Activated CD8-positive, alpha-beta memory T cell treated with anti-CD3 and anti-CD28 coated beads for 36 hours (primary cell): ENCODE data around the gene GLI1. TPM values are rescaled to one million over a fixed set of nuclear protein-coding genes. Genes with fewer than 3 reads are reported as not detected.
"Not testable (repeated sequence)": the region's sequence is repeated elsewhere in the genome, so short reads cannot be mapped to it uniquely, and the experiment has no call there.

Experiments
- CTCF ChIA-PET: fragments of 350-600 bp; sonication (Branson Sonifier 250); formaldehyde crosslinking; loops from one replicate; lab custom pipeline; 2021; ENCODE audit warnings: antibody characterized with exemption; lab: Charles Lee
- POLR2A ChIA-PET: fragments of 350-600 bp; sonication (Branson Sonifier 250); formaldehyde crosslinking; loops from one replicate; lab custom pipeline; 2021; ENCODE audit warnings: antibody characterized with exemption; lab: Charles Lee
- total RNA-seq, 2 experiments: library from RNA; stranded (reverse); gene quantifications; one replicate each; pipeline ENCODE4 v1.2.3, GENCODE V29; 2021

Gene GLI1
- total RNA-seq = under 1 TPM; 0.46 to 0.50 TPM

DNA sequence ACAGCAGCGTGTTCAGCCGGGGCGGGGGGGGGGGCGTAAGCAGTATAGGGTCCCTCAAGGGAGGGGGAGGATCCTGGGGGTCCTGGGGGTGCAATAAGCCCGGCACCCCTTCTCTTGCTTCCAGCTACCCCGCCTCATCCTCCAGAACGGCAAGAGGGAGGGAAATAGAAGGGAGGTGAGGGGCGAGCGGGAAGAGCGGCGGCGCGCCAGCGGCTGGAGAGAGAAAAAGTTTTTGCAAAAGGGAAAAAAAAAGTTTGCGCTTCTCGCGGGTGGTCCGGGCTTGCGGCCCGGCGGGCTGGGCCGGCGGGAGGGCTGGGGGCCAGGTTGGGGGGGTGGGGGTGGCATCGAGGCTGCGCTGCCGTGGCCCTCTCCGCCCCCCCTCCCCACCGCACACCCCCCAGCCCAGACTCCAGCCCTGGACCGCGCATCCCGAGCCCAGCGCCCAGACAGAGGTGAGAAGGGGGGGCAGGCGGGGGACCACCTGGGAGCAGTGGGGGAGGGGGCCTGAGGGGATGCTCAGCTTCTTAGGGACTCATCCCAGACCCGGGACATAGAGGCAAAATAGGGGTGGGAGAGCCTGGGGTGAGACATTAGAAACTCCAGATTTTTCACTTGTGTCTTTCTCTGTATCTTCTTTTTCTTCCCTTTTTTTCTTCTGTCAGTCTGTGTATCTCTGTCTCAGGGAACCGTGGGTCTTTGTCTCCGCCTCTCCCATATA is at the start of gene GLI1:
Gene GLI1, plus strand, starts transcription at position 36 of the 718 bp plus-strand sequence. CDS start 3,907 bp downstream, outside the sequence.
- ChIA-PET POLR2A (interaction anchor here (0.5 to 2.3 kb wide), 2 partner anchors 16 to 17 kb away, joined by 3 to 8 read pairs; no protein-coding TSS in a partner anchor), CTCF (interaction anchor here (0.7 to 6.8 kb wide), 14 partner anchors 10 to 230 kb away, joined by 3 to 120 read pairs (median 4); partner anchors contain the start of genes ARHGAP9, INHBC and SHMT2)

DNA sequence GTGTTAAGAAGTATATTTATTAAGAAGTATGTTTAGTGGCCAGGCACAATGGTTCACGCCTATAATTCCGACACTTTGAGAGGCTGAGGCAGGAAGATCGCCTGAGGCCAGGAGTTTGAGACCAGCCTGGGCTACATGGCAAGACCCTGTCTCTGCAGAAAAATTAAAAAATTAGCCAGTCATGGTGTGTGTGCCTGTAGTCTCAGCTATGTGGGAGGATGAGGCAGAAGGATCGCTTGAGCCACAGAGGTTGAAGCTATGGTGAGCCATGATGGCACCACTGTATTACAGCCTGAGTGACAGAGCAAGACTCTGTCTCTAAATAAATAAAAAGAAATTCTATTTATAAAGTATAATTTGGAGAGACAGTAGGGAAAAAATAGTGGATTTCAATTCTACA is 49.1 kb upstream of the GLI1 start:
- ChIA-PET CTCF (interaction anchor here (0.6 to 1.1 kb wide), 4 partner anchors 8 to 168 kb away, joined by 3 read pairs; no protein-coding TSS in a partner anchor), POLR2A (no interaction called here)

DNA sequence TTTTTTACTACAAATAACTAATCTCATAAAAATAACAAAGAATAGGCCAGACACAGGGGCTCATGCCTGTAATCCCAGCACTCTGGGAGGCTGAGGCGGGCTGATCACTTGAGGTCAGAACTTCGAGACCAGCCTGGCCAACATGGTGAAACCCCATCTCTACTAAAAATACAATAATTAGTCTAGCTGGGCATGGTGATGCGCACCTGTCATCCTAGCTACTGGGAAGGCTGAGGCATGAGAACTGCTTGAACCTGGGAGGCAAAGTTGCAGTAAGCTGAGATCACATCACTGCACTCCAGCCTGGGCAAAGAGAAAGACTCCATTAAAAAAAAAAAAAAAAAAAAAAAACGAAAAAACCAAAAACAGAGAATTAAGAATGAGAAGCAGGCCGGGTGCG is 45.4 kb upstream of the GLI1 start:
- CTCF ChIA-PET = interaction anchor here (0.7 kb wide), 1 partner anchor 98 kb away, joined by 4 read pairs; no protein-coding TSS in a partner anchor
- POLR2A ChIA-PET = not testable (repeated sequence)

DNA sequence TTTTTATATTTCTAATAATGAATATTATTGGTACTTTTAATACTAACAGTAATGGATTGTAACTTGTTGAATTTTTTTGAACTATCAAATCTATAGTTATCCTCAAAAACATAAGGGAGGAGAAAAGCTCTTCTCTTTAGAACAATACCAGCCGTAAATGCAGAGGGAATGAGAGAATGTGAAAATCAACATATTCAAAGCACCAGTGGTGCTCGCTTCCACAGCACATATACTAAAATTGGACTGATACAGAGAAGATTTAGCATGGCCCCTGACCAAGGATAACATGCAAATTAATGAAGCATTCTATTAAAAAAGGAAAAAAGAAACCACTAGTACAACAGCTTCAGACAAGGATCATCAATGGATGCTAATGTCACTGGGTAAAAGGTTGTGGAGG is 44.5 kb upstream of the GLI1 start:
- CTCF ChIA-PET = no interaction called here
- POLR2A ChIA-PET = no interaction called here

DNA sequence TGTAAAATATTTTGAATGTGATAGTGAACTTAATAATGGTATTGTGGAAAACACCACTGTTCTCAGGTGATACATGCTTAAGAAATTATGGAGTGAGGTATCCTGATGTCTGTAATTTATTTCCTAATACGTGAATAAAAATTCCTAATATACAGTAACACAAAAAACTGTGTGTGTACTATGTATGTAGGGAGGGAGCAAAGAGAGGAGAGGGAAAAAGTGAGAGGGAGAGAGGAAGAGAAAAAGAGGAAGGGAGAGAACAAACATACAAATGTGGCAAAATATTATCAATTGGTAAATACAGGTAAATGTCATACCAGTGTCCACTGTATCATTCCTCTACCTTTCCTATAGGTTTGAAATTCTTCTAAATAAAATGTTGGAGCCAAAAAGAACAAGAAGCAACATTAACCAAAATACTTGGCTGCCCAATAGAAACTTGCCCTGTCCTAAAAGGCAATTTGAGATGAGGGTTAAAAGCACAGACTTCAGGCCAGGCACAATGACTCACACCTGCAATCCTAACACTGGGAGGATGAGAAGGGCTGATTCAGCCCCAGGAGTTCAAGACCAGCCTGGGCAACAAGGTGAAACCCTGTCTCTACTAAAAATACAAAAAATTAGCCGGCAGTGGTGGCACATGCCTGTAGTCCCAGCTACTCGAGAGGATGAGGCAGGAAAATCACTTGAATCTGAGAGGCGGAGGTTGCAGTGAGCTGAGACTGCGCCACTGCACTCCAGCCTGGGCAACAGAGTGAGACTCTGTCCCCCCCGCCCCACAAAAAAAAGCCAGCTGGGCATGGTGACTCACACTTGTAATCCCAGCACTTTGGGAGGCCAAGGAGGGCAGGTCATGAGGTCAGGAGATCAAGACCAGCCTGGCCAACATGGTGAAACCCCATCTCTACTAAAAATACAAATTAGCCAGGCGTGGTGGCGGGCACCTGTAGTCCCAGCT is 43.3 kb upstream of the GLI1 start:
- POLR2A ChIA-PET = no interaction called here
- CTCF ChIA-PET = no interaction called here

DNA sequence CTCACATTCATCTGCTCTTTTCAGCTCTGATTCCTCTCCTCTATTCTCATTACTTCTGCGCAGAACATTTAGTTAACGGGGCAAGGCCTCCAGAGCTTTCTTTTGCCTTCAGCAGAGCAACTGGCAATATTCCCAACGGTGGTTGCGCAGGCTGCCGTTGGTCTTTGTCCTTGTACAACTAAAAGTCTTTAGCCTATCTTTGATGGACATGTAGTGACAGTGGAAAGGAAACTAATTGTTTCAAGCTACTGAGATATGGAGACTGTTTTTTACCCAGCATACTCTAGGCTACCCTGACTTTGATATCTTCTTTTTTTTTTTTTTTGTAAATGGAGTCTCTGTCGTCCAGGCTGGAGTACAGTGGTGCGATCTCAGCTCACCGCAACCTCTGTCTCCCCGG is 41.3 kb upstream of the GLI1 start:
- POLR2A ChIA-PET = no interaction called here
- CTCF ChIA-PET = interaction anchor here (0.5 to 0.8 kb wide), 3 partner anchors 8 to 141 kb away, joined by 3 read pairs; no protein-coding TSS in a partner anchor

DNA sequence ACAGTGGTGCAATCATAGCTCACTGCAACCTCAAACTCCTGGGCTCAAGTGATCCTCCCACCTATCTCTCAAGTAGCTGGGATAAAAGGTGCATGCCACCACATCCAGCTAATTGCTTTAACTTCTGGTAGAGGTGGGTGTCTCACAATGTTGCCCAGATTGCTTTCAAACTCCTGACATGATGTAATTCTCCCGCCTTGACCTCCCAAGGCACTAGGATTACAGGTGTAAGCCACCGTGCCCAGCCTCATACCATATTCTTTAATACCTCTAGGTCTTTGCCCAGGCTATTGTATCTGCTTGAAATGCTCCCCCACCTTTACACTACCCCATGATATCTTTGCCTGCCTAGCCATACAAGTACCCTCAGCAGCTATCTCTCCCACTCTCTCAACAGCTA is 40.1 kb upstream of the GLI1 start:
- POLR2A ChIA-PET = no interaction called here
- CTCF ChIA-PET = no interaction called here

DNA sequence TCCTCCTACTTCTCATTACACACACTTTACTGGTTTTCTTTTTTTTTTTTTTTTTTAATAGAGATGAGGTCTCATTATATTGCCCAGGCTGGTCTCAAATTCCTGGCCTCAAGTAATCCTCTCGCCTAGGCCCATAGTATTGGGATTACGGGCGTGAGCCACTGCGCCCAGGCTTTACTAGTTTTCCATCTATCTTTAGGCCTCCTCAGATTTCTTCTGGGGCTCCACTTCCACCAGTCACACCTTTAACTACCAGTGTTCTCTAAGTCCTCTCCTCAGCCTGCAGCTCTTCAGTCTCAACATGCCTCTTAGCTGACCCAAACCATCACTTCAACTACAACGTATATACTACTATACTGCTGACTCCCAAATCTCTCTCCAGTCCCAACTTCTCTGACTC is 39.1 kb upstream of the GLI1 start:
- ChIA-PET POLR2A (interaction anchor here (0.7 kb wide), 1 partner anchor 67 kb away, joined by 4 read pairs; no protein-coding TSS in a partner anchor), CTCF (no interaction called here)

DNA sequence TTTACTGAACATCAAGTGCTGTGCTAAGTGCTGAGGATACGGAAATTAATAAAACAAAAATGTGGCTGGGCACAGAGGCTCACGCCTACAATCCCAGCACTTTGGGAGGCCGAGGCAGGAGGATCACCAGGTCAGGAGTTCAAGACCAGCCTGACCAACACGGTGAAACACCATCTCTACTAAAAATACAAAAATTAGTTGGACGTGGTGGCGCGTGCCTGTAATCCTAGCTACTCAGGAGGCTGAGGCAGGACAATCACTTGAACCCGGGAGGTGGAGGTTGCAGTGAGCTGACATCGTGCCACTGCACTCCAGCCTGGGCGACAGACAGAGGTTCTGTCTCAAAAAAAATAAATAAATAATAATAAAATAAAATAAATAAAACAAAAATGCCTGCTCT is 32.6 kb upstream of the GLI1 start:
- POLR2A ChIA-PET = not testable (repeated sequence)
- CTCF ChIA-PET = interaction anchor here (0.6 kb wide), 1 partner anchor 29 kb away, joined by 3 read pairs; no protein-coding TSS in a partner anchor

DNA sequence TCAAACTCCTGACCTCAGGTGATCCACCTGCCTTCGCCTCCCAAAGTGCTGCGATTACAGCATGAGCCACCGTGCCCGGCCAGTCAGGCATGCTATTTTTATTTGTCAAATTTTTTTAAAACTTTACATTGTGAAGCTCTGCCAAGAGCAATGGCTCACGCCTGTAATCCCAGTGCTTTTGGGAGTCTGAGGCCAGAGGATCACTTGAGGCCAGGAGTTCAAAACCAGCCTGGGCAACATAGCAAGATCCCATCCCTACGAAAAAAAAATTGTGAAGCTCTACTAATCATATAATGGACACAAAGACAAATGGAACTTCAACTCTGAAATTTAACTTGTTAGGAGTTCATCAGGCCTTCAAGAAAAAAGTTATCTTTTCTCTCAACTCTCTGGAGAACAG is 30.6 kb upstream of the GLI1 start:
- CTCF ChIA-PET = interaction anchor here (0.6 to 1.4 kb wide), 3 partner anchors 24 to 93 kb away, joined by 3 read pairs; partner anchors contain the start of gene INHBE
- POLR2A ChIA-PET = no interaction called here

DNA sequence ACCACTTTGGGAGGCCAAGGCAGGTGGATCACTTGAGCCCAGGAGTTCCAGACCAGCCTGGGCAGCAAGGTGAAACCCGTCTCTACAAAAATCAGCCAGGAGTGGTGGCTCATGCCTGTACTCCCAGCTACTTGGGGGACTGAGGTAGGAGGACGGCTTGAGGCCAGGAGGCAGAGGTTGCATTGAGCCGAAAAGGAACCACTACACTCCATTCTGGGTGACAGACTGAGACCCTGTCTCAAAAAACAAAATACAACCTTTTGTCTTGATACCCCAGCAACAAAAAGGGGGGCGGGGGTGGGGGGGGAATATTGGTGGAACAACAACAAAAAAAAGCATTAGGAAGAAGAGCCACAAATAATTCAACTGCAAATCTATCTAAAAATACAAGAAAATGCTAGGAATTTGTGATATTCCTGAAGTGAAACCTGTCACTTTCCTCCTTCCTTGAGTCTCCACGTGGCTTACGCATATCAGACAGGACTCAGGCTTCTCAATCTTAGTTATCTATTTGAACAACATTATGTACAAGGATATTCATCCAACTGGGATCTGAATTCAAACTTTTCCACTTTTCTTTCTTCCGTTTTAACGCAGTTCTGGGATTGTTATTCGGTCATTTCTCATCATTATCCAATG is 30.0 kb upstream of the GLI1 start:
- ChIA-PET POLR2A (interaction anchor here (0.7 to 1.2 kb wide), 7 partner anchors 23 to 90 kb away, joined by 3 to 9 read pairs (median 4); partner anchors contain the start of gene INHBE), CTCF (interaction anchor here (0.6 to 1.4 kb wide), 8 partner anchors 23 to 94 kb away, joined by 3 to 4 read pairs (median 3); partner anchors contain the start of genes GLI1 and INHBE)

DNA sequence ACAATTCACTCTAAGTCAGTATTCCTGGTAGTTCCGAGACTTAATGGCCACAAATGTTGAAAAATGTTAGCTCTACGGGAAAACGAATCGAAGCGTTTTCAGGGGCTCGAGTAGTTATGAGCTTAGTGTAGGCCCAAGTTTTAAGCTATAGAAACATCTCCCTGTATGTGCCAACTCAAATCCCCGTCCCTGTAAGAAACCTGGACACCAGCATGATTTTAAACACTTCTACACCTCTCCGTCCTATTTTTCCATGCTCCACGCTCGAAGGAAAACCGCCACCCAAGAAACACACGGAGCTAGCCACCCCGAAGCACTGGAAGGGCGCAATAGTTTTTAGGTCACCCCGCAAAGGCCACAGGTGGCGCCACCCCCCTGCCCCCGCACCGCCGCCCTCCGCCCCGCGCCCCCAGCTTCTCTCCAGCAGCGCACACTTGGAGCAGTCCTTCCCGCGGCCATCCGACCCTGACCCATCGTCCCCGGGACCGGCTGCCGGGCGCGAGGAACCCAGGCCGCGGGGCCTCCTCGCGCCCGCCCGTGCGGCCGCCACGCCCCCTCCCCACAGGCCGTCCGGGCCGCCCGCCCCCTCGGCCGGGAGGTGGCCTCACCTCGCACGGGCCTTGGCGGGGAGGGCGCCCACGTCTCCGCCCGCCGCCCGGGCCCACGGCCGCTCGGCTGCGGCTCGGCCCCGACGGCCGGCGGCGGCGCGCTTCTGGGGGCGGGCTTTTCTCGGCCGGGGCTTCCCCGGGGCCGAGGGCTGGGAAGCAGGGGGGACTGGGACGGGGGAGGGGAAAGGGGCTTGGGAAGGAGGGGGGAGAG is 29.3 kb upstream of the GLI1 start:
- ChIA-PET CTCF (interaction anchor here (0.9 to 1.4 kb wide), 6 partner anchors 22 to 32 kb away, joined by 3 to 4 read pairs (median 4); partner anchors contain the start of genes GLI1 and INHBE), POLR2A (interaction anchor here (0.7 to 1.2 kb wide), 8 partner anchors 22 to 201 kb away, joined by 3 to 9 read pairs (median 4); partner anchors contain the start of genes INHBE and SHMT2)

DNA sequence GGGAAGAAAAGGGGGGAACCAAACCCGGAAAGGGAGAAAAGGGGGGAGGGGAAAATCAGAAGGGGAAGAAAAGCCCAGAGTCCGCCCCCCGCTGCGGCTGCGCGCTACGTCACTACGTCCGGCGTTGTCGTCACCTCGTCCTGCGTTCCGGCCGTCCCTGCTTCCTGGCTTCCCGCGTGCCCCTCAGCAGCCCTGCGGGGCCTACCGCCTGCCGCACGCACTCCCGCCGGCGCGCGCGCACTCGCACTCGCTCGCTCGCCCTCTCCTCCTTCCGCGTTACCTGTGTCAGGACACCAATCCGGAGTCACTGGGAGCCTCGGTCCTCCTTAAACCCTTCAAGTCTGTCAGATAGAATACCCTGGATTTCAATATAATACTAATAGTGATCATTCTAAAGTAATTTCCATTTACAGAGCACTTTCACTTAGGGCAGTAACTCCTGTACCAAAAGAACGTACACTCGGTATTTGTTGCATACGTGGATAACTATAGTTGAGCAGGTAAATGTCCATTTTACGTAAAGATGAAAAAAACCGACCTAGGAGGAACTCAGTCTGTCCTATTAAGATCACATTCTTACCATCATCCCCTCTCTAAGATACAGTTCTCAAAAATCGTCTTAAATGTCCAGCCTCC is 28.5 kb upstream of the GLI1 start, which contains the start of gene R3HDM2:
Gene R3HDM2, minus strand, starts transcription at position 113 of the 636 bp plus-strand sequence. CDS start 120,615 bp downstream, outside the sequence.
- CTCF ChIA-PET = interaction anchor here (0.7 to 1.6 kb wide), 2 partner anchors 19 to 21 kb away, joined by 3 to 5 read pairs; no protein-coding TSS in a partner anchor
- POLR2A ChIA-PET = interaction anchor here (0.9 kb wide), 1 partner anchor 201 kb away, joined by 3 read pairs; the partner anchor contains the start of gene SHMT2

DNA sequence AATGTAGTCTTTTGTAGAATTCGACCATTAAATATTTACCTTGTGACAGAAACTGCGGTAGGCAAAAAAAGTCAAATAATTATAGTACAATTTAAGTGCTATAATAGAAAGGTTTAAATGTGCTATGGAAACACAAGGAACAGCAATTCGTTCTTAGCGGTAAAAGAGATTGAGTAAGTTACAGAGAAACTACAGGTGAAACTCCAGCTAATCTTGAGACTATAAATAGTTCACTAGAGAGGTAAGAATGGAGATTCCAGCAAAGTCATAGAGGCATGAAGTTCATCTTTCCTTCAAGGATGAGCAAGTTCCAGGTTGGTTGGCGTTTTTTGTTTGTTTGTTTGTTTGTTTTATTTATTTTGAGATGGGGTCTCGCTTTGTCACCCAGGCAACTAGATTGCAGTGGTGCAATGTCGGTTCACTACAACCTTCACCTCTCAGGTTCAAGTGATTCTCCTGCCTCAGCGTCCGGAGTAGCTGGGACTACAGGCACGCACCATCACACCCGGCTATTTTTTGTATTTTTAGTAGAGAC is 27.9 kb upstream of the GLI1 start:
- ChIA-PET POLR2A (no interaction called here), CTCF (interaction anchor here (0.6 to 1.6 kb wide), 4 partner anchors 19 to 114 kb away, joined by 3 to 5 read pairs (median 4); no protein-coding TSS in a partner anchor)

DNA sequence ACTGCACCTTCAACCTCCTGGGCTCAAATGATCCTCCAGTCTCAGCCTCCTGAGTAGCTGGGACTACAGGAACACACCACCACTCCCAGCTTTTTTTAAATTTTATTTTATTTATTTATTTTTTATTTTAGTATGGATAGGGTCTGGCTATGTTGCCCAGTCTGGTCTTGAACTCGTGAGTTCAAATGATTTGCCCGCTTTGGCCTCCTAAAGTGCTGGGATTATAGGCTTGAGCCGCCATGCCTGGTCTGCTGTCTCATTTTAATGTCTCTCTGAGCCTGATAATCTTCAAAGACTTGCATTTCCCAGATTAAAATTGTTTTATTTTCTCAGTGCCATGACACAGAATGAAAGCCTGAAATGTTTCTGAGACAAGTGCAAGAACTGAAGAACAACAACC is 26.2 kb upstream of the GLI1 start:
- ChIA-PET POLR2A (no interaction called here), CTCF (interaction anchor here (0.6 to 1.6 kb wide), 4 partner anchors 14 to 51 kb away, joined by 3 to 5 read pairs (median 4); no protein-coding TSS in a partner anchor)

DNA sequence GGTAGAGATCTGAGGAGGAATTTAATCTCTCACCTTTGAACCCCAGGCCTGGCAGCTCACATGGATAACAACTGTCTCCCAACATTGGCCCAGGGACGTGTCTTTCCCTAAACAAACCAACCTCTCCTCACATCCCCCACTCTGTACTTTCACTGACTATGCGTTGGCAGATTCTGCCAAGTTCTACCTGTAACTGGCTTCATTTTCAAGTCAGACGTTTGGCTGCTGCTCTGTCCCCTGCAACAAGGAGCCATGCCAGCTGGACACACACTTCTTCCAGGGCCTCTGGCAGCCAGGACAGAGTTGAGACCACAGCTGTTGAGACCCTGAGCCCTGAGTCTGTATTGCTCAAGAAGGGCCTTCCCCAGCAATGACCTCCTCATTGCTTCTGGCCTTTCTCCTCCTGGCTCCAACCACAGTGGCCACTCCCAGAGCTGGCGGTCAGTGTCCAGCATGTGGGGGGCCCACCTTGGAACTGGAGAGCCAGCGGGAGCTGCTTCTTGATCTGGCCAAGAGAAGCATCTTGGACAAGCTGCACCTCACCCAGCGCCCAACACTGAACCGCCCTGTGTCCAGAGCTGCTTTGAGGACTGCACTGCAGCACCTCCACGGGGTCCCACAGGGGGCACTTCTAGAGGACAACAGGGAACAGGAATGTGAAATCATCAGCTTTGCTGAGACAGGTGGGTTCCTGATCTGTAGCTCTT is 24.9 kb upstream of the GLI1 start, which contains the start of gene INHBC:
Gene INHBC, plus strand, starts transcription at position 268 of the 707 bp plus-strand sequence. Its CDS starts 103 bp downstream, at position 371.
- POLR2A ChIA-PET = no interaction called here

More for the DNA sequence above, 24.9 kb upstream of the GLI1 start, which contains the start of gene INHBC:
- CTCF ChIA-PET = interaction anchor here (0.8 to 1.2 kb wide), 5 partner anchors 24 to 193 kb away, joined by 3 to 5 read pairs (median 3); partner anchors contain the start of gene GLI1
